Kidney capillary endothelial cell (primary cell): ENCODE results near the gene DCAKD.

Source experiments
- DNase-seq: peaks from one replicate; pipeline ENCODE4 v3.0.0-alpha.2; 2018; ENCODE audit warnings: low spot score

DCAKD gene

DNA sequence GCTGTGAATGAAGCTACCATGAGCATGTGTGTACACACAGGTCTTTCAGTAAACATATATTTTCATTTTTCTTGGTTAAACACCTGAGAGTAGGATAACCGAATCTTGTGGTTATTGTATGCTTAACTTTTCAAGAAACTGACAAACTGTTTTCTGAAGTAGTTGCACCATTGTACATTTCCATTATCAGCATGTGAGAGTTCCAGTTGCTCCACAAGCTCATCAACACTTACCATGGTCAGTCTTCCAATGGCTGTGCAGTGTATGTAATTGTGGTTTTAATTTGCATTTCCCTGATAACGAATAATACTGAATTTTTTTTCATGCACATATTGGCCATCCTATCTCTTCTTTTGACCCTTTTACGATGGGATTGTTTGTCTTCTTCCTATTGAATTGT, 52.0 kb downstream of the DCAKD start:
- DNase-seq, result no peak

DNA sequence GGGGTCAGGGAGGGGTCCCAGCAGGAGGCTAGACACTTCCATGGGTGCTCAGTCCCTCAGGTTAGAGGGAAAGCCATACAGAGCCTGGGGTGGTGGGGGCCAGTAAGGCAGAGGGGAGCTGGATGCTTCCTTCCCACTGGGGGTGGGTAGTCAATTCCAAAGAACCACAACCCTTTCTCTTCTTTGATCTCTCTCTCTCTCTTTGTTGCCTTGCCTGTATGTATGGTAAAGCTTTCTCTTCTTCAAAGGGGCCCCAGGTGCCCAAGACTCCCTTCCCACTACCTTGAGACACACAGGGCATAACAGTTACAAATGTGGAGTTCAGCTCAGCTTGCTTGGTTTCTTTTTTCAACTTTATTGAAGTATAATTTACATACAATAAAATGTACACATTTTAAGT, 52.8 kb downstream of the DCAKD start:
- DNase-seq, result no peak

GRCh38 chr17:44997733-44998520, 53.5 kb downstream of the DCAKD start:
- DNase-seq, result no peak

- no peak for DNase-seq
Measured at GRCh38 chr17:44996304-44996703, 55.1 kb downstream of the DCAKD start.

DNA sequence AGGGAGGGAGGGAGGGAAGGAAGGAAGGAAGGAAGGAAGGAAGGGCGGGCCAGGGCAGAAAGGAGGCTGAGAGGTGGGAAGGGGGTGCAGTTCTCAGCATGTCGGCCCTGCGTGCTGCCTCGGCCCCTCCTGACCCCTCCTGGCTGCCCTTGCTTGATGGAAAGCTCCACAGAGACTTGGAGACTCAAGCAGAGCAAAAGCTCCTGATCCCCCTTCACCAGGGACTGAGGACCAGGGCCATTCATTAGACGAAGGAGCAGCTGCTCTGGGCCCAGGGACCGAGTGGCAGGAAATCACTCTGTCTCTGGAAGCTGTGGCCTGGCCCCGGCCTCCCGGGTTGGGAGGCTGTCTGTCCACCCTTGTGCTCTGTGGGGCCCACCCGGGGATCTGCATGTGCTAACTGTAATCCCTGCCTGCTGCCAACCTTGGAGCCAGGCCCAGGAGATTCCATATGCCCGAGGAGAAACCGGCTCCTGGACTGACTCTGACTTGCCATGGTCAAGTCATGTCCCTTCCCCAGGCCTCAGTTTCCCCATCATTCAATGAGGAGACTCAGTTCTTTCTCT, 55.9 kb downstream of the DCAKD start:
- no peak for DNase-seq

GRCh38 chr17:44992242-44992939, 59.0 kb downstream of the DCAKD start:
- no peak for DNase-seq

- peak; percentile 42 for DNase-seq
Measured at GRCh38 chr17:44990994-44991393, 60.4 kb downstream of the DCAKD start.

DNA sequence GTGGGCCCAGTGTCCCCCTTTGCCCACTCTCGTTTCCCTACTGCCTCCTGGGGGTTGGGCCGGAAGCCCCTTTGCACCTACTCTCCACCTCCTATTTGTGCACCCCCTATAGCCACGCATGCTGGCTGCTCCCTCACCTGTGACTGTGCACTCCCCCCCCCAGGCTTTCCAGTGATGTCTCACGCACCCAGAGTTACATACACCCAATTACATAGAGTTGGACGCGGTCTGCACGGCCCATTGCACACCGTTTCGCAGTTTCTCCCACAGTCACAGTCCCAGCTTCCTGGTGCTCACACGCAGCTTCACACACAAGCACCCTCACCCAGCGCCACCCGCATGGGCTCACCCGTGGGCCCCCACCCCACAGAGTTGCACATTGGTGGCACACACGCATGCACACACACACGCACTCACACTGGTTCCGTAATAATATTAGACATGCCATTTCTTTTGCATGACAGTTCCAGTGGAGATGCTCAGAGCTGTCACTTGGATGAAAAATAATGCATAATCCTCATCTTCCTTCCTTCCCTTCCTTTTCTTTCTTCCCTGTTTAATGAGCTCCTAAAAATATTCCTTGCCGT, 61.8 kb downstream of the DCAKD start:
- no peak for DNase-seq

DNA sequence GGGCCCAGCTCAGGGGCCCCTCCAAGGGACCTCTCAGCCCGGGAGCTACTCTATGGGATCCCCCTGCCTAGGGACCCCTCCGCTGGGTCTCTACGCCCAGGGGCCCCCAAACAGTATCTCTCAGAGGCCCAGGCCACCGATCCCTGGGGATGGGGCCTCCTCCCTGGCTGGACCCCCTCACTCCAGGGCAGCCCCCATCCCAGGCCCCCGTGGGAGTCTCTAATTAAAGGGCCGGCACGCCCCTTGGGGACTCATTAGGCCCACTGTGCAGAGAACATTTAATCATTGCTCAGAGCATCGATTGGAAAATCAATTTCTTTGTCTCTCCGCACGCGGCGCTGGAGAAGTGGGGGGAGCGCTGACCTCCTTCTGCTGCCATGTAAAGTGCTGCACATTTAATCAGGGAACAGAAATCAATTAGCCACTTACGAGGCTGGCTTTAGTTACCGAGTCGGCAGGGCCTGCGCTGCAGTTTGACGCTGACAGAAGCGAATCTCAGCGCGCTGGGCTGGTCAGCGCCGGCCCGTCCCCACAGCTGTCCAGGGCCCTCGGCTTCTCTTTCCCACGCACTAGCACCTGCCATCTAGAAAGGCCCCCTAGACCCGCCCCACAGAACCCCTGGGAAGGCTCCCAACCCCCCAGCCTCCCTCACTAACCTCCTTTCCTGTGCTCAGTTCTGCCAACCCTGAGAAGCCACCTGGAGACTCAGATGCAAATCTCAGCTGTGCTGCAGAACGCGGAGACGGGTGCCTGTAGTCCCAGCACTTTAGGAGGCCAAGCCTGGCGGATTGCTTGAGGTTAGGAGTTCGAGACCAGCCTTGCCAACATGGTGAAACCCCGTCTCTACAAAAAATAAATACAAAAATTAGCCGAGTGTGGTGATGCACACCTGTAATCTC, 63.1 kb downstream of the DCAKD start:
- no peak for DNase-seq

DNA sequence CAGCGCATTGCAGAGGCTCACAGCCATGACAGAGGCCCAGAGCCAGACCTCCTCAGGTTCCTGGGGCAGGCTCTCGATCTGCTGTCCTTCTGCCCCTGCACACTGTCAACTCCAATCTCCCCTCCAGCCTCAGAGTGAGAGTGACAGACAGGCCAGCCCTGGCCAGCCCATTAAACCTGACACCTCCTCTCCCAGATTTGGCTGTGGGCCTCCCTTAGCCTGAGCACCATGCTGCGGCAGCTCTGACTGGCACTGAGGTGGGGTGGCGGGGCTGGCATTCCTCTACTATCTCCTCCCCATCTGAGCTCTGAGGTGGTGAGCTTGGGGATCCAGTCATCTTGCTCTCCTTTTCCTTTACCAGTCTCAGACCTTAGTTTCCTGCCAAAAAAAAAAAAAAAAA, 67.9 kb downstream of the DCAKD start:
- DNase-seq, result no peak

- no peak for DNase-seq
Measured at GRCh38 chr17:44982113-44982702, 69.2 kb downstream of the DCAKD start.

DNA sequence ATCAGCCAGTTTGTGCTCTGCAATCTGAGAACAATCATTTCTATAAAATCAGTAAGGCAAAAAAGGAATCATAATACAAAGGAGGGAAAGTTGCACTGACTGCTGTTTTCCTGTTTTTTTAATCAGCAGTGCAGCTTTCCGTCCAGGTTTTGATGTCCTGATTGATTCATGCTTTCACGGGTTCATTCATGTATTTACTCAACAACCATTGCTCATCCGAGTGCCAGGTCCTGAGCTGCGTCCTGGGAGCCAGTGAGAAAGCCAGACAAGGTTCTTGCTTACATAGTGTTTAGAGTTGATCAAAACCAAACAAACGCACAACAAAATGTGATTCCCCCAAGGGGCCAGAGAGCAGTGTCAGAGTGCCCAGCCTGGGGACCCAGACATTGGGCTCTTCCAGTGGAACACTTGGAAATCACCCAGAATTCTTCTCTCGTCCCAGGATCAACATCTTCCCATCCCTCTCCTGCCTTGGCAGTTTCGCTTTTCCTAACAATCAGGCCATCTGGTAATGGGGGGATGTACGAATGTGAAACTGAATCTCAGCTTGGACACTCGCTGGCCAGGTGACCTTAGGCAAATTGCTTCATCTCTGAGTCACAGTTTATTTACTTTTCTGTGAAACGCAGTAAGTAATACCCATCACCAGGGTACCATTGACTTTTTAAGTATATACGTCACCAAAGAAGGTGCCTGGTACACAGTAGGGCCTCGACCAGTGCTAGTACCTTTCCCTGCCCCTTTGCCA, 70.0 kb downstream of the DCAKD start:
- DNase-seq, result no peak

DNA sequence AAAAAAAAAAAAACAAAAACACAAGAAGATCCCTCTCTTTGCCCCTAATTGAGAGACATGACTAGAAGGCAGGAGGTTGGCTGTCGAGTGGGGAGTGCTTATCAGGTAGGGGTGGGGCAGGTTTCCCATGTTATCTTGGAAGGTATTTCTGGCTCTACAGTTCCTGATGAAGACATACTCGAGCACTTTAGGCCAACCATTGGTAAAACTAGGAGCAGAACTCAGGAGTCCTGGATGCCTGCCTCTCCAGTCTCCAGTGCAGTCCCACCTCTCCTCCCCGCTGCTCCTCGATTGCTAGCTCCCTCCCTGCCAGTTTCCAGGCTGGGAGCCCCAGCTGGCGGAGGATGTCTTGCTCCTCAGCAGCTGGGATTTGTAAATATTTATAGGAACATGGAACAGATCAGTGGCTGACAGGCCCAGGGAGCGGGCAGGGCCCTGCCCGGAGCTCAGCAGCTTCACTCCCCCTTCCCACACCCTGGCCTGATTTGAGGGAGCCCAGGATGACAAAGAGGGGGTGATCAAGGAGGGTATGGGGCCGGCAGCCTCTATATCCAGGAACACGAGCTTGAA, 71.9 kb downstream of the DCAKD start:
- DNase-seq, result no peak

GRCh38 chr17:44978807-44979206, 72.6 kb downstream of the DCAKD start:
- DNase-seq, result no peak

DNA sequence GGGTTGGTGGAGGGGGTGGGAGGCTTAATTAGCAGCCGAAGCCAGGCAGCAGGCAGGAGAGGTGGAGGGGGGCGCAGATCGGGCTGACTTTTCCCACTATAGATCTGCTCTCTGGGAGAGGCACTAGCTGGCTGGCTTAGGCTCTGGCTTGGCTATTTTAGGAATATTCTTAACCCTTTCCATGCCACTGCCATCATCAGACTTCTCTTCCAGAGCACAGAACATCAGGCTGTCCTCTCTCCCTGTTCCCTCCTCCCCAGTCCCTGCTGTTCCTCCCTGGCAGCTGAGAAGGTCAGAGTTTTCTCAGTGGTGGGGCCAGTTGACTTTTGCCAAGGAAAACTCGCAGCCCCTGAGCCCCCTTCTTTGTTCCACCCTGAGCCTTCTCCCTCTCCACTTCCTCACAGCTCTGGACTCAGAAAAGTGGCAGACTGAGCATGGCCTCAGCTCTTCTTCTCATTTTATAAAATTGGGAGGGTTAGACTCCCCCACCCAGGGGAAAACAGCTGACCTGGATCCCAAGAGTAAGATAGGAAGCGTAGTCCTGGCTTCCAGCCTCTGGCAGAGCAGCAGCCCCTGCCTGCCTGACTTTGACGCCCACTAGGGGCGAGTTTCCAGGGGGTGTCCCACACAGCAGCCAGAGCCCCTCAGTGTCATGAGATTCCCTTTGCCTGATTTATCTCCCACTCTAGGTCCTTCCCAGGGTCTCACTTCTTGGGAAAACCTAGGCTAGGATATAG, 73.5 kb downstream of the DCAKD start:
- no peak for DNase-seq

DNA sequence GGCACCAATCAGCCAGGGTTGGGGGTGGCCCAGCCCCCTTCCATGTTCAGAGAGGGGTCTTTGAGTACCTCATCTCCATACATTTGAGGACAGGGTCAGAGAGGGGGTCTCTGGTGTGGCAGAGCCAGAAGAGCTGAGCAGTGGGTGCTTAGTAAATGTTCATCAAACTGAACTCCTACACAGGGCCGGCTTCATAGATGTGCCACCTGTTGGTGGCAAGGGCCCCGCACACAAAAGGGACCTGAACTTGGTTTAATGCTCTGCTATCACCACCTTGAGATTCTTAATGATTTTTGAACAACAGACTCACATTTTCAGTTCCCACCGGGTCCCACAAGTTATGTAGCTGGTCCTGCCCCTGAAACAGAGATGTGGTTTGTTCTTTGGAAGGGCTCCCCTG, 74.4 kb downstream of the DCAKD start:
- DNase-seq, result no peak

GRCh38 chr17:44976206-44976605, 75.2 kb downstream of the DCAKD start:
- no peak for DNase-seq
